Neuronal stem cell (in vitro differentiated cells): ENCODE measurements around the gene CPD.

Experiments used
- DNase-seq: peaks from one replicate; pipeline ENCODE4 v3.0.0-alpha.2; 2013; ENCODE audit warnings: low spot score
- H2AFZ ChIP-seq: one replicate; pipeline ENCODE4 v1.6.1; 2013; ENCODE audit warnings: mild to moderate bottlenecking, low read length, inconsistent platforms
- H2AK5ac ChIP-seq: 2 replicates; pipeline ENCODE4 v1.6.1; 2013; ENCODE audit warnings: low read depth, mild to moderate bottlenecking, inconsistent platforms, low read length, moderate library complexity, mixed read lengths
- H2BK120ac ChIP-seq: 2 replicates; pipeline ENCODE4 v1.6.1; 2013; ENCODE audit warnings: low read depth, mild to moderate bottlenecking, inconsistent platforms, low read length, moderate library complexity, mixed read lengths
- H2BK12ac ChIP-seq: one replicate; pipeline ENCODE4 v1.6.1; 2013; ENCODE audit warnings: low read length, inconsistent platforms
- H2BK15ac ChIP-seq: 2 replicates; pipeline ENCODE4 v1.6.1; 2013; ENCODE audit warnings: mild to moderate bottlenecking, low read length, inconsistent platforms, mixed read lengths
- H2BK5ac ChIP-seq: one replicate; pipeline ENCODE4 v1.6.1; 2013; ENCODE audit warnings: inconsistent platforms, mild to moderate bottlenecking, low read length, moderate library complexity
- H3K14ac ChIP-seq: one replicate; pipeline ENCODE4 v1.6.1; 2013; ENCODE audit warnings: low read length, inconsistent platforms
- H3K18ac ChIP-seq: 2 replicates; pipeline ENCODE4 v1.6.1; 2013; ENCODE audit warnings: low read length, inconsistent platforms
- H3K23ac ChIP-seq: 2 replicates; pipeline ENCODE4 v1.6.1; 2013; ENCODE audit warnings: low read depth, mild to moderate bottlenecking, mixed read lengths, low read length, inconsistent platforms; ENCODE audit not compliant: poor library complexity
- H3K27ac ChIP-seq: replicated peaks from 3 replicates; pipeline ENCODE4 v1.5.1; 2013; ENCODE audit warnings: low read length, inconsistent platforms
- H3K27me3 ChIP-seq, 3 experiments: 2 replicates each; pipeline ENCODE4 v1.6.1; 2013; ENCODE audit warnings: low read length in 3 of 3, mild to moderate bottlenecking in 2 of 3, inconsistent platforms in 1 of 3, low read depth in 1 of 3, mixed read lengths in 1 of 3, moderate library complexity in 1 of 3; ENCODE audit not compliant: control insufficient read depth in 3 of 3, insufficient read depth in 3 of 3
- H3K36me3 ChIP-seq, 2 donors: replicated peaks in 1 of 2; 2 replicates each; pipeline ENCODE4 v1.6.1; 2013; ENCODE audit warnings: low read length in 2 of 2; ENCODE audit not compliant: control insufficient read depth in 2 of 2, insufficient read depth in 2 of 2
- H3K4ac ChIP-seq: 2 replicates; pipeline ENCODE4 v1.6.1; 2013; ENCODE audit warnings: inconsistent platforms, mild to moderate bottlenecking, low read length, moderate library complexity
- H3K4me1 ChIP-seq, 2 donors: 1 replicate in 1 of 2; 2 replicates in 1 of 2; pipeline ENCODE4 v1.6.1; 2013; ENCODE audit warnings: low read length in 2 of 2, low read depth in 1 of 2; ENCODE audit not compliant: control insufficient read depth in 2 of 2, insufficient read depth in 1 of 2
- H3K4me2 ChIP-seq: one replicate; pipeline ENCODE4 v1.6.1; 2013; ENCODE audit warnings: mild to moderate bottlenecking, low read length, inconsistent platforms; ENCODE audit not compliant: insufficient read depth, poor library complexity, severe bottlenecking
- H3K4me3 ChIP-seq, 2 donors: 2 replicates each; pipeline ENCODE4 v1.5.1; 2013; ENCODE audit warnings: low read length in 2 of 2, mild to moderate bottlenecking in 2 of 2, inconsistent platforms in 1 of 2, moderate library complexity in 1 of 2
- H3K79me1 ChIP-seq: one replicate; pipeline ENCODE4 v1.6.1; 2013; ENCODE audit warnings: low read depth, mild to moderate bottlenecking, inconsistent platforms, low read length, moderate library complexity
- H3K9ac ChIP-seq: one replicate; pipeline ENCODE4 v1.6.1; 2013; ENCODE audit warnings: mild to moderate bottlenecking, low read depth, low read length, inconsistent platforms; ENCODE audit not compliant: poor library complexity
- H3K9me3 ChIP-seq, 2 donors: replicated peaks in 1 of 2; 2 replicates each; pipeline versions ENCODE3 to v1.6.1; 2013; ENCODE audit warnings: low read length in 2 of 2, mild to moderate bottlenecking in 2 of 2, inconsistent platforms in 1 of 2, low read depth in 1 of 2, mixed read lengths in 1 of 2, moderate library complexity in 1 of 2; ENCODE audit not compliant: control insufficient read depth in 2 of 2, insufficient read depth in 1 of 2
- H4K8ac ChIP-seq: one replicate; pipeline ENCODE4 v1.6.1; 2013; ENCODE audit warnings: low read depth, mild to moderate bottlenecking, inconsistent platforms, low read length, moderate library complexity
- H4K91ac ChIP-seq: one replicate; pipeline ENCODE4 v1.6.1; 2013; ENCODE audit warnings: low read length, low read depth, mild to moderate bottlenecking, inconsistent platforms; ENCODE audit not compliant: poor library complexity
- WGBS, 2 donors: extraction: QIAGEN DNeasy Blood & Tissue Kit; methylation state at CpG; one replicate each; pipeline ENCODE4 v1.1.7; 2013; ENCODE audit warnings: missing lambda C conversion rate in 2 of 2, mixed read lengths in 1 of 2; ENCODE audit not compliant: insufficient read length in 2 of 2, insufficient replicate concordance in 1 of 2; ENCODE audit errors: extremely low coverage in 2 of 2; 5-methylcytosine and 5-hydroxymethylcytosine counted together

Gene CPD

DNA sequence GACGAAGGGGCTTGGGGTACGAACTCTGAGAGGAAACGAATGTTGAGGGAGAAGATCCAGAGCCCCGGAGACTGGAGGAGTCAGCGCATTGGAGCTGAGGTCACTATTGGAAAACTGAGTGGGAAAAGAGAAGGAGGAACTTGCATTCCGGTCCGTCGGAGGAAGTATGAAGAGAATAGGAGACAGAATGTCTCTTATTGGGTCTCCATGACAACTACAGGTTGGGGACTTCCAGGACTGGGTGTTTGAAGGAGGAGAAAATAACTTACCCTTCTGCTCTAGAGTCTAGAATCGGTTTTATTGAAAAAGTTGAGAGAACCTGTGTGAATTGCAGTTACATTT is 99.0 kb downstream of the CPD start:
- Histone ChIP-seq H3K27ac (no peak overlapping the region), H3K4me1 (peaks cover 2 to 3% of the 10 kb centered on the region in 2 donors), H3K18ac (peak overlapping the region; percentile 99), H3K4ac (no peak overlapping the region), H4K91ac (no peak overlapping the region), H2BK120ac (no peak overlapping the region), H3K4me3 (peak overlapping the region; percentile 82 to 95), H4K8ac (no peak overlapping the region), H3K79me1 (peaks cover 2% of the 10 kb centered on the region), H3K36me3 (peaks cover 1 to 40% of the 10 kb centered on the region in 2 donors), H3K23ac (peak overlapping the region; percentile 50), H2BK12ac (no peak overlapping the region), H3K27me3 (no peaks in the 10 kb centered on the region), H3K9ac (peak overlapping the region; percentile 85), H2AK5ac (peak overlapping the region; percentile 76), H2AFZ (peak overlapping the region; percentile 88), H2BK15ac (no peak overlapping the region), H3K9me3 (no peaks in the 10 kb centered on the region), H3K14ac (no peak overlapping the region), H2BK5ac (peak overlapping the region; percentile 54), H3K4me2 (peak overlapping the region; percentile 85)
- WGBS, 2 donors: no CpG with 5 or more reads among the region's 9 CpGs
- no peak for DNase-seq

DNA sequence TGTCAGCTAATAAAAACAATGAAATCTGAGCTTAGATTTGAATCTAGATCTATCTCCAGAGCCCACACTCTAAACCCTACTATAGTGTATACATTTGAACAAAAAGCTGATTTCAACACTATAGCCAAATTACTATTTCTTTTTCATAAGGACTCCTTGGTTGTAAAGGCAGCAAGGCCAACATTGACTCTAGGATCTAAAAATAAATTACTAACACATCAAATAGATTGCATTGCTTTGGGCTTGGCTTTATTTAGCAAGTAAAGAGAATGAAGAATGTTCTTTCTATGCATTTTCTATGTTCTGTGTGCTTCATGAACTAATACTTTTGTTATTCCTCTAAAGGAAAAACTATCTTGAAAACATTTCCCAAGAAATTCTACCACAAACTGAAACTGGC is 103.8 kb downstream of the CPD start:
- Histone ChIP-seq H3K9ac (no peak overlapping the region), H2BK5ac (no peak overlapping the region), H3K4me1 (no peaks in the 10 kb centered on the region), H3K14ac (no peak overlapping the region), H3K27ac (no peak overlapping the region), H3K4me2 (no peak overlapping the region), H2BK120ac (no peak overlapping the region), H3K23ac (no peak overlapping the region), H3K4me3 (no peak overlapping the region), H2BK12ac (no peak overlapping the region), H3K4ac (no peak overlapping the region), H2AFZ (no peak overlapping the region), H3K9me3 (no peaks in the 10 kb centered on the region), H2AK5ac (no peak overlapping the region), H2BK15ac (no peak overlapping the region), H4K91ac (no peak overlapping the region), H4K8ac (no peak overlapping the region), H3K18ac (no peak overlapping the region), H3K36me3 (peaks cover 9 to 88% of the 10 kb centered on the region in 2 donors), H3K27me3 (no peaks in the 10 kb centered on the region), H3K79me1 (peaks cover 2% of the 10 kb centered on the region)
- DNase-seq: no peak

DNA sequence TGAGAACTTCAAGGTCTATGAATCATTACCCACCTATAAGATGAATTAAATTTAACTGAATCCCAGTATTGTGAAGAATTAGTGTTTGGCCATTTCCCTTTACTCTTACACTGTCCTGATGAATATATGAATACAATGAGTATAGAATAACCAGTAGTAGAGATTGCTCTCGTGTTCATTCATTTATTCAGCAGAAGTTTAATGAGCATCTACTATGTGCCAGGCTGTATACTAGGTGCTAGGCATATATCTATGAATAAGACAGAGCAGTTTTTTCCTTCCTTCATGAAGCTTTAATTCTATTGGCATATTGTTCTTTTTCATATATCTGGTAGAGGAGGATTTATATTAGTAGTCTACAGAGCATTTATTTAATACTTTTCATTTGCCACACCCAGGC is 104.4 kb downstream of the CPD start:
- Histone ChIP-seq H3K4ac (no peak overlapping the region), H3K14ac (no peak overlapping the region), H3K18ac (no peak overlapping the region), H3K4me3 (no peak overlapping the region), H3K4me2 (no peak overlapping the region), H2AFZ (no peak overlapping the region), H3K36me3 (peaks cover 11 to 93% of the 10 kb centered on the region in 2 donors), H2BK5ac (no peak overlapping the region), H2BK120ac (no peak overlapping the region), H3K9ac (no peak overlapping the region), H4K91ac (no peak overlapping the region), H3K79me1 (peaks cover 2% of the 10 kb centered on the region), H3K23ac (no peak overlapping the region), H3K4me1 (no peaks in the 10 kb centered on the region), H3K27me3 (no peaks in the 10 kb centered on the region), H4K8ac (no peak overlapping the region), H2BK15ac (no peak overlapping the region), H2BK12ac (no peak overlapping the region), H2AK5ac (no peak overlapping the region), H3K27ac (no peak overlapping the region), H3K9me3 (no peaks in the 10 kb centered on the region)
- no peak for DNase-seq
- WGBS, 2 donors: no CpG with 5 or more reads among the region's 1 CpG

DNA sequence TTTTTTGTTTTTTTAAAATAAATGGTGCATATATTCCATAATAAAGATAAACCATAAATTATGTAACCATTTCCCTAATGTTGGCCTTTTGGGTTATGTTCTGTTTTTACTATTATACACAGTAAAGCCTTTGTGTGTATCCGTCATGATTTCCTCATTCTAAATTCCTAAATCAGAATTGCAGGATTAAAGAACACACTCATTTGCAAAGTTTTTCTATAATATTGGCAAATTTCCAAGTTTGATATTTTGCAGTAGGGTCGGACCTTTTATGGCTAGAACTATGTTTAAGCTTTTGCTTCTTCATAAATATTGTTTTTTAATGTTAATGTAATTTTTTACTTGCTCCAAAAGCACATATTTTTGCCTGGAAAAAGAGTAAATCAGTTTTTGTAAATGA is 115.1 kb downstream of the CPD start:
- Histone ChIP-seq H2BK15ac (no peak overlapping the region), H2BK5ac (no peak overlapping the region), H3K9ac (no peak overlapping the region), H3K4ac (no peak overlapping the region), H3K27me3 (no peaks in the 10 kb centered on the region), H2AK5ac (no peak overlapping the region), H4K91ac (no peak overlapping the region), H3K4me1 (no peaks in the 10 kb centered on the region), H3K14ac (no peak overlapping the region), H3K4me2 (no peak overlapping the region), H3K36me3 (peaks cover 17 to 99% of the 10 kb centered on the region in 2 donors), H3K9me3 (no peaks in the 10 kb centered on the region), H2AFZ (no peak overlapping the region), H2BK12ac (no peak overlapping the region), H3K4me3 (no peak overlapping the region), H3K23ac (no peak overlapping the region), H3K79me1 (no peaks in the 10 kb centered on the region), H2BK120ac (no peak overlapping the region), H3K27ac (no peak overlapping the region), H3K18ac (no peak overlapping the region), H4K8ac (no peak overlapping the region)
- whole genome bisulfite sequencing, 2 donors: no CpG with 5 or more reads among the region's 2 CpGs
- DNase-seq: no peak
